Measurements from ENCODE around the gene CD27. TPM values are rescaled to one million over a fixed set of nuclear protein-coding genes. Genes with fewer than 3 reads are reported as not detected.
"Not testable (repeated sequence)": the region's sequence is repeated elsewhere in the genome, so short reads cannot be mapped to it uniquely, and the experiment has no call there.

Gene CD27
- total RNA-seq, 4 donors from 2014 or later: 0.44 to 0.63 TPM; not detected in 2

DNA sequence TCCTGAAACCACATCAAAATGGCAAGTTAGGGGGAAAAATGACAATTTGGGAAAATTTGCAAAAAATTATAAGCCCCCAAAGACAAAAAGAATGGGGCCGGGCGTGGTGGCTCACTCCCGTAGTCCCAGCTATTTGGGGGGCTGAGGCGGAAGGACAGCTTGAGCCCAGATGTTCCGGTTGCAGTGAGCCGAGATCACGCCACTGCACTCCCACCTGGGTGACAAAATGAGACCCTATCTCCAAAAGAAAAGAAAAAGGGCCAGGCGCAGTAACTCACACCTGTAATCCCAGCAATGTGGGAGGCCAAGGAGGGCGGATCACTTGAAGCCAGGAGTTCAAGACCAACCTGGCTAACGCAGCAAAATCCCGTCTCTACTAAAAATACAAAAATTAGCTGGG, 27.7 kb downstream of the CD27 start:
- no peak overlapping the region for H3K4me3 ChIP-seq
- no peak overlapping the region for H3K27ac ChIP-seq
- WGBS, 2 donors: 87 to 88% methylated on average over 11 of the region's 11 CpGs
- TF ChIP-seq POLR2A (IDR thresholded peaks at IDR 0.05) (no peak), EP300 (IDR thresholded peaks at IDR 0.05) (no peak)
- TF ChIP-seq, protein P1, sequence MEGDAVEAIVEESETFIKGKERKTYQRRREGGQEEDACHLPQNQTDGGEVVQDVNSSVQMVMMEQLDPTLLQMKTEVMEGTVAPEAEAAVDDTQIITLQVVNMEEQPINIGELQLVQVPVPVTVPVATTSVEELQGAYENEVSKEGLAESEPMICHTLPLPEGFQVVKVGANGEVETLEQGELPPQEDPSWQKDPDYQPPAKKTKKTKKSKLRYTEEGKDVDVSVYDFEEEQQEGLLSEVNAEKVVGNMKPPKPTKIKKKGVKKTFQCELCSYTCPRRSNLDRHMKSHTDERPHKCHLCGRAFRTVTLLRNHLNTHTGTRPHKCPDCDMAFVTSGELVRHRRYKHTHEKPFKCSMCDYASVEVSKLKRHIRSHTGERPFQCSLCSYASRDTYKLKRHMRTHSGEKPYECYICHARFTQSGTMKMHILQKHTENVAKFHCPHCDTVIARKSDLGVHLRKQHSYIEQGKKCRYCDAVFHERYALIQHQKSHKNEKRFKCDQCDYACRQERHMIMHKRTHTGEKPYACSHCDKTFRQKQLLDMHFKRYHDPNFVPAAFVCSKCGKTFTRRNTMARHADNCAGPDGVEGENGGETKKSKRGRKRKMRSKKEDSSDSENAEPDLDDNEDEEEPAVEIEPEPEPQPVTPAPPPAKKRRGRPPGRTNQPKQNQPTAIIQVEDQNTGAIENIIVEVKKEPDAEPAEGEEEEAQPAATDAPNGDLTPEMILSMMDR (IDR thresholded peaks at IDR 0.05): no peak
- peaks cover 0 to 5% (median 0%) of the 10 kb centered on the region in 3 donors for H3K36me3 ChIP-seq
- no peaks in the 10 kb centered on the region for H3K9me3 ChIP-seq
- no peaks in the 10 kb centered on the region for H3K27me3 ChIP-seq
- no peak for DNase-seq (ENCODE audit: low spot score in 2 of 2)
- peaks cover 6 to 36% (median 21%) of the 10 kb centered on the region in 4 donors for H3K4me1 ChIP-seq

DNA sequence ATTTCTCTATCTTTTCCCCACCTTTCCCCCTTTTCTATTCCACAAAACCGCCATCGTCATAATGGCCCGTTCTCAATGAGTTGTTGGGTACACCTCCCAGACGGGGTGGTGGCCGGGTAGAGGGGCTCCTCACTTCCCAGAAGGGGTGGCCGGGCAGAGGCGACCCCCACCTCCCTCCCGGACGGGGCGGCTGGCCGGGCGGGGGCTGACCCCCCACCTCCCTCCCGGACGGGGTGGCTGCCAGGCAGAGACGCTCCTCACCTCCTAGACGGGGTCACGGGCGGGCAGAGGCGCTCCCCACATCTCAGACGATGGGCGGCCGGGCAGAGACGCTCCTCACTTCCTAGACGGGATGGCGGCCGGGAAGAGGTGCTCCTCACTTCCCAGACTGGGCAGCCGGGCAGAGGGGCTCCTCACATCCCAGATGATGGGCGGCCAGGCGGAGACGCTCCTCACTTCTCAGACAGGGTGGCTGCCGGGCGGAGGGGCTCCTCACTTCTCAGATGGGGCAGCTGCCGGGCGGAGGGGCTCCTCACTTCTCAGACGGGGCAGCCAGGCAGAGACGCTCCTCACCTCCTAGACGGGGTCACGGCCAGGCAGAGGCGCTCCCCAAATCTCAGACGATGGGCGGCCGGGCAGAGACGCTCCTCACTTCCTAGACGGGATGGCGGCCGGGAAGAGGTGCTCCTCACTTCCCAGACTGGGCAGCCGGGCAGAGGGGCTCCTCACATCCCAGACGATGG, 30.6 kb downstream of the CD27 start:
- H3K9me3 ChIP-seq; H3K36me3 ChIP-seq; DNase-seq (ENCODE audit: low spot score in 2 of 2); H3K4me3 ChIP-seq; H3K27ac ChIP-seq; H3K27me3 ChIP-seq: not testable (repeated sequence)
- 88 to 97% methylated on average over 20 to 28 of the region's 48 CpGs for WGBS, 2 donors
- peaks cover 0 to 10% (median 5%) of the 10 kb centered on the region in 4 donors for H3K4me1 ChIP-seq

DNA sequence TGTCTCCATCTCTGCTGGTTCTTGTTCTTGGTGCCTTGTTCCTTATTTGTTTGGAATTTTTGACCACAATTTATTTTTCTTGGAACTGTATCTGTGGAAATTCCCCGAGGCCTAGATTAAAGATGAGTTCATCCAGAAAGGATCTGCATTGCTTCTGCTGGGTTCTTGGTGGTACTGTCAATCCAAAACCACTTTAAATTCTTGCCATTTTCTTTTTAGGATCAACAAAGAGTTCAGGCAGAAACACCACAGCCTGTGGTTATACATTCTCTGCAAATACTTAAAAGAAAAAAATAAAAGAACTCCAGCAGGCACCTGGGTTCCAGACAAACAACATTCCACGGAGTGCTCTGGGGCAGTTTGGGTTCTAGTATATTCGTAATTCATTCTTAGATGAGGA, 31.7 kb downstream of the CD27 start:
- Histone ChIP-seq H3K9me3 (no peaks in the 10 kb centered on the region), H3K27ac (peak overlapping the region in 2 of 4 donors; percentile 33 to 50), H3K36me3 (no peaks in the 10 kb centered on the region), H3K4me3 (no peak overlapping the region), H3K4me1 (peaks cover 0 to 5% (median 3%) of the 10 kb centered on the region in 4 donors), H3K27me3 (no peaks in the 10 kb centered on the region)
- 51 to 54% methylated on average over 3 of the region's 3 CpGs for WGBS, 2 donors
- no peak for DNase-seq (ENCODE audit: low spot score in 2 of 2)
- TF ChIP-seq EP300 (IDR thresholded peaks at IDR 0.05) (no peak), POLR2A (IDR thresholded peaks at IDR 0.05) (no peak)
- TF ChIP-seq, protein P1 (IDR thresholded peaks at IDR 0.05): no peak

DNA sequence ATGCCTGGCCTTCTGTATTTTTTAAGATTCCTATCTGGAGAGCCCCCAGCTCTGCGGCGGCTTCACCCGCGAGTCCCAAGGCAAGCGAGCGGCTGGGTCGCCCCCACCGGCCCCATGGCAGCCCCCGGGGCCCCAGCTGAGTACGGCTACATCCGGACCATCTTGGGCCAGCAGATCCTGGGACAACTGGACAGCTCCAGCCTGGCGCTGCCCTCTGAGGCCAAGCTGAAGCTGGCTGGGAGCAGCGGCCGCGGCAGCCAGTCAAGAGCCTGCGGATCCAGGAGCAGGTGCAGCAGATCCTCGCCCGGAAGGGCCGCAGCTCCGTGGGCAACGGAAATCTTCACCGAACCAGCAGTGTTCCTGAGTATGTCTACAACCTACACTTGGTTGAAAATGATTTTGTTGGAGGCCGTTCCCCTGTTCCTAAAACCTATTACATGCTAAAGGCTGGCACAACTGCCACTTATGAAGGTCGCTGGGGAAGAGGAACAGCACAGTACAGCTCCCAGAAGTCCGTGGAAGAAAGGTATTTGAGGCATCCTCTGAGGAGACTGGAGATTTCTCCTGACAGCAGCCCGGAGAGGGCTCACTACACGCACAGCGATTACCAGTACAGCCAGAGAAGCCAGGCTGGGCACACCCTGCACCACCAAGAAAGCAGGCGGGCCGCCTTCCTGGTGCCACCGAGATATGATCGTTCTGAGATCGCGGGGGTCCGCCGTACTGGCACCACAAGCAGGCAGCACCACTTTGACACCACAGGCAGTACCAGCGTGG, 33.0 kb downstream of the CD27 start:
- H3K9me3 ChIP-seq; H3K4me3 ChIP-seq; H3K36me3 ChIP-seq; DNase-seq (ENCODE audit: low spot score in 2 of 2); H3K27ac ChIP-seq; H3K27me3 ChIP-seq; H3K4me1 ChIP-seq: not testable (repeated sequence)
- WGBS, 2 donors: 93 to 97% methylated on average over 22 to 33 of the region's 37 CpGs

DNA sequence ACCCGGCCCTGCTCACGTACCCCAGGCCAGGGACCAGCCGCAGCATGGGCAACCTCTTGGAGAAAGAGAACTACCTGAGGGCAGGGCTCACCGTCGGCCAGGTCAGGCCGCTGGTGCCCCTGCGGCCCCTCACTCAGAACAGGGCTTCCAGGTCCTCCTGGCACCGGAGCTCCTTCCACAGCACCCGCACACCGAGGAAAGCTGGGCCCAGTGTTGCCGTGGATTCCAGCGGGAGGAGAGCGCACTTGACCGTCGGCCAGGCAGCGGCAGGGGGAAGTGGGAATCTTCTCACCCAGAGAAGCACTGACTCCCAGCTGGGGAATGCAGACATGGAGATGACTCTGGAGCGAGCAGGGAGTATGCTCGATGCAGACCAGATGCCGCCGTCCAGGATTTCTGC, 33.7 kb downstream of the CD27 start:
- H3K4me1 ChIP-seq: peaks cover 0 to 4% (median 1%) of the 10 kb centered on the region in 4 donors
- 88 to 89% methylated on average over 18 to 20 of the region's 20 CpGs for WGBS, 2 donors
- H3K27ac ChIP-seq: no peak overlapping the region
- TF ChIP-seq POLR2A (IDR thresholded peaks at IDR 0.05): no peak
- TF ChIP-seq, protein P1 (IDR thresholded peaks at IDR 0.05): no peak
- TF ChIP-seq EP300 (IDR thresholded peaks at IDR 0.05): no peak
- no peaks in the 10 kb centered on the region for H3K9me3 ChIP-seq
- no peak for DNase-seq (ENCODE audit: low spot score in 2 of 2)
- H3K27me3 ChIP-seq: no peaks in the 10 kb centered on the region
- H3K36me3 ChIP-seq: no peaks in the 10 kb centered on the region
- H3K4me3 ChIP-seq: no peak overlapping the region

DNA sequence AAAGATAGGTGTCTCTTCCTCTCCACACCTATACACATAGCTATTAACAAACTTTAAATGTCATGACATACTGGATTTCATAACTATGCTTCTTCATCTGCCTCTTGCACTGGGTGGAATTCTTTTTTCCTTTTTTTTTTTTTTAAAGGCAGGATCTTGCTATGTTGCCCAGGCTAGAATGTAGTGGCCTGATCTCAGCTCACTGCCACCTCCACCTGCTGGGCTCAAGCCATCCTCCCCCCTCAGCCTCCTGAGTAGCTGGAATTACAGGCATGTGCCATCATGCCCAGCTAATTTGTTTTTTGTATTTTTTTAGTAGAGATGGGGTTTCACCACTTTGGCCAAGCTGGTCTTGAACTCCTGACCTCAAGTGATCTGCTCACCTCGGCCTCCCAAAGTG, 43.5 kb downstream of the CD27 start:
- no peak for DNase-seq (ENCODE audit: low spot score in 2 of 2)
- no peak for TF ChIP-seq POLR2A (IDR thresholded peaks at IDR 0.05)
- TF ChIP-seq, protein P1 (IDR thresholded peaks at IDR 0.05): no peak
- no peak for TF ChIP-seq EP300 (IDR thresholded peaks at IDR 0.05)
- Histone ChIP-seq H3K4me1 (peaks cover 0 to 11% (median 5%) of the 10 kb centered on the region in 4 donors), H3K9me3 (no peaks in the 10 kb centered on the region), H3K4me3 (no peak overlapping the region), H3K27me3 (peaks cover 0 to 5% of the 10 kb centered on the region in 2 donors), H3K36me3 (peaks cover 0 to 17% (median 0%) of the 10 kb centered on the region in 3 donors), H3K27ac (no peak overlapping the region)
- WGBS, 2 donors: 85 to 92% methylated on average over 1 of the region's 1 CpG

All from tibial nerve (tissue), 4 donors.